ENCODE results near the gene PRDM16. TPM values are rescaled to one million over a fixed set of nuclear protein-coding genes. Genes with fewer than 3 reads are reported as not detected.

The PRDM16 gene
- total and polyA plus RNA-seq, 2 experiments from 2014 or later: 0.14 to 0.16 TPM

DNA sequence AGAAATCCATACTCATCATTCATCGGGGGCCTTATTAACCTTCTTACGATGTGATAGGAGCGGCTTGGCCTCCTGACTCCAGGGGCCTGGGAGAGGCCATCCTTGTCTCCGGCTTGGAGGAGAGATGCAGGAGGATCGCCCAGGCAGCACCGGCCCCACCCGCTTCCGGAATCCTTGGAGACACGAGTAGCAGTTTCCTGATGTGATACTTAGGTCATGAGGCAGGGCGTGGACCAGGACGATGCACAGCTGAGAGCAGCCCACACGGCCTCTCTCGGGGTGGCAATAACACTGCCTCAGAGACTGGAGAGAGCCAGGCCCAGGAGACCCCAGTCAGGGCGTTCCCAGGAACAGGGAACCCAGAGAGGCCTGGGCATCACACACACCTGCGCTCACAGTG lies 221.9 kb downstream of the PRDM16 start (continued):
- TF ChIP-seq, protein P1, sequence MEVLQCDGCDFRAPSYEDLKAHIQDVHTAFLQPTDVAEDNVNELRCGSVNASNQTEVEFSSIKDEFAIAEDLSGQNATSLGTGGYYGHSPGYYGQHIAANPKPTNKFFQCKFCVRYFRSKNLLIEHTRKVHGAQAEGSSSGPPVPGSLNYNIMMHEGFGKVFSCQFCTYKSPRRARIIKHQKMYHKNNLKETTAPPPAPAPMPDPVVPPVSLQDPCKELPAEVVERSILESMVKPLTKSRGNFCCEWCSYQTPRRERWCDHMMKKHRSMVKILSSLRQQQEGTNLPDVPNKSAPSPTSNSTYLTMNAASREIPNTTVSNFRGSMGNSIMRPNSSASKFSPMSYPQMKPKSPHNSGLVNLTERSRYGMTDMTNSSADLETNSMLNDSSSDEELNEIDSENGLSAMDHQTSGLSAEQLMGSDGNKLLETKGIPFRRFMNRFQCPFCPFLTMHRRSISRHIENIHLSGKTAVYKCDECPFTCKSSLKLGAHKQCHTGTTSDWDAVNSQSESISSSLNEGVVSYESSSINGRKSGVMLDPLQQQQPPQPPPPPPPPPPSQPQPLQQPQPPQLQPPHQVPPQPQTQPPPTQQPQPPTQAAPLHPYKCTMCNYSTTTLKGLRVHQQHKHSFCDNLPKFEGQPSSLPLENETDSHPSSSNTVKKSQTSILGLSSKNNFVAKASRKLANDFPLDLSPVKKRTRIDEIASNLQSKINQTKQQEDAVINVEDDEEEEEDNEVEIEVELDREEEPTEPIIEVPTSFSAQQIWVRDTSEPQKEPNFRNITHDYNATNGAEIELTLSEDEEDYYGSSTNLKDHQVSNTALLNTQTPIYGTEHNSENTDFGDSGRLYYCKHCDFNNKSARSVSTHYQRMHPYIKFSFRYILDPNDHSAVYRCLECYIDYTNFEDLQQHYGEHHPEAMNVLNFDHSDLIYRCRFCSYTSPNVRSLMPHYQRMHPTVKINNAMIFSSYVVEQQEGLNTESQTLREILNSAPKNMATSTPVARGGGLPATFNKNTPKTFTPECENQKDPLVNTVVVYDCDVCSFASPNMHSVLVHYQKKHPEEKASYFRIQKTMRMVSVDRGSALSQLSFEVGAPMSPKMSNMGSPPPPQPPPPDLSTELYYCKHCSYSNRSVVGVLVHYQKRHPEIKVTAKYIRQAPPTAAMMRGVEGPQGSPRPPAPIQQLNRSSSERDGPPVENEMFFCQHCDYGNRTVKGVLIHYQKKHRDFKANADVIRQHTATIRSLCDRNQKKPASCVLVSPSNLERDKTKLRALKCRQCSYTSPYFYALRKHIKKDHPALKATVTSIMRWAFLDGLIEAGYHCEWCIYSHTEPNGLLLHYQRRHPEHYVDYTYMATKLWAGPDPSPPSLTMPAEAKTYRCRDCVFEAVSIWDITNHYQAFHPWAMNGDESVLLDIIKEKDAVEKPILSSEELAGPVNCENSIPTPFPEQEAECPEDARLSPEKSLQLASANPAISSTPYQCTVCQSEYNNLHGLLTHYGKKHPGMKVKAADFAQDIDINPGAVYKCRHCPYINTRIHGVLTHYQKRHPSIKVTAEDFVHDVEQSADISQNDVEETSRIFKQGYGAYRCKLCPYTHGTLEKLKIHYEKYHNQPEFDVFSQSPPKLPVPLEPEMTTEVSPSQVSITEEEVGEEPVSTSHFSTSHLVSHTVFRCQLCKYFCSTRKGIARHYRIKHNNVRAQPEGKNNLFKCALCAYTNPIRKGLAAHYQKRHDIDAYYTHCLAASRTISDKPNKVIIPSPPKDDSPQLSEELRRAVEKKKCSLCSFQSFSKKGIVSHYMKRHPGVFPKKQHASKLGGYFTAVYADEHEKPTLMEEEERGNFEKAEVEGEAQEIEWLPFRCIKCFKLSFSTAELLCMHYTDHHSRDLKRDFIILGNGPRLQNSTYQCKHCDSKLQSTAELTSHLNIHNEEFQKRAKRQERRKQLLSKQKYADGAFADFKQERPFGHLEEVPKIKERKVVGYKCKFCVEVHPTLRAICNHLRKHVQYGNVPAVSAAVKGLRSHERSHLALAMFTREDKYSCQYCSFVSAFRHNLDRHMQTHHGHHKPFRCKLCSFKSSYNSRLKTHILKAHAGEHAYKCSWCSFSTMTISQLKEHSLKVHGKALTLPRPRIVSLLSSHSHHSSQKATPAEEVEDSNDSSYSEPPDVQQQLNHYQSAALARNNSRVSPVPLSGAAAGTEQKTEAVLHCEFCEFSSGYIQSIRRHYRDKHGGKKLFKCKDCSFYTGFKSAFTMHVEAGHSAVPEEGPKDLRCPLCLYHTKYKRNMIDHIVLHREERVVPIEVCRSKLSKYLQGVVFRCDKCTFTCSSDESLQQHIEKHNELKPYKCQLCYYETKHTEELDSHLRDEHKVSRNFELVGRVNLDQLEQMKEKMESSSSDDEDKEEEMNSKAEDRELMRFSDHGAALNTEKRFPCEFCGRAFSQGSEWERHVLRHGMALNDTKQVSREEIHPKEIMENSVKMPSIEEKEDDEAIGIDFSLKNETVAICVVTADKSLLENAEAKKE (CRISPR knock-in tag; IDR thresholded peaks at IDR 0.05): no peak
- TF ChIP-seq EZH2 (IDR thresholded peaks at IDR 0.05; ENCODE audit: low read depth, unreplicated experiment) (no peak), POLR2AphosphoS5 (IDR thresholded peaks at IDR 0.05; ENCODE audit: low read depth) (no peak), ZNF114 (CRISPR knock-in tag; IDR thresholded peaks at IDR 0.05) (no peak), ZNF331 (CRISPR knock-in tag; IDR thresholded peaks at IDR 0.05; ENCODE audit: low read depth) (no peak), EZH2phosphoT487 (IDR thresholded peaks at IDR 0.05; ENCODE audit: unreplicated experiment) (no peak), STAT1 (IDR thresholded peaks at IDR 0.05; ENCODE audit: unreplicated experiment) (no peak)
- TF ChIP-seq, protein P2, sequence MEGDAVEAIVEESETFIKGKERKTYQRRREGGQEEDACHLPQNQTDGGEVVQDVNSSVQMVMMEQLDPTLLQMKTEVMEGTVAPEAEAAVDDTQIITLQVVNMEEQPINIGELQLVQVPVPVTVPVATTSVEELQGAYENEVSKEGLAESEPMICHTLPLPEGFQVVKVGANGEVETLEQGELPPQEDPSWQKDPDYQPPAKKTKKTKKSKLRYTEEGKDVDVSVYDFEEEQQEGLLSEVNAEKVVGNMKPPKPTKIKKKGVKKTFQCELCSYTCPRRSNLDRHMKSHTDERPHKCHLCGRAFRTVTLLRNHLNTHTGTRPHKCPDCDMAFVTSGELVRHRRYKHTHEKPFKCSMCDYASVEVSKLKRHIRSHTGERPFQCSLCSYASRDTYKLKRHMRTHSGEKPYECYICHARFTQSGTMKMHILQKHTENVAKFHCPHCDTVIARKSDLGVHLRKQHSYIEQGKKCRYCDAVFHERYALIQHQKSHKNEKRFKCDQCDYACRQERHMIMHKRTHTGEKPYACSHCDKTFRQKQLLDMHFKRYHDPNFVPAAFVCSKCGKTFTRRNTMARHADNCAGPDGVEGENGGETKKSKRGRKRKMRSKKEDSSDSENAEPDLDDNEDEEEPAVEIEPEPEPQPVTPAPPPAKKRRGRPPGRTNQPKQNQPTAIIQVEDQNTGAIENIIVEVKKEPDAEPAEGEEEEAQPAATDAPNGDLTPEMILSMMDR (conservative IDR thresholded peaks at IDR 0.05; ENCODE audit: low read depth in 2 of 2): no peak
- TF ChIP-seq, protein P3, sequence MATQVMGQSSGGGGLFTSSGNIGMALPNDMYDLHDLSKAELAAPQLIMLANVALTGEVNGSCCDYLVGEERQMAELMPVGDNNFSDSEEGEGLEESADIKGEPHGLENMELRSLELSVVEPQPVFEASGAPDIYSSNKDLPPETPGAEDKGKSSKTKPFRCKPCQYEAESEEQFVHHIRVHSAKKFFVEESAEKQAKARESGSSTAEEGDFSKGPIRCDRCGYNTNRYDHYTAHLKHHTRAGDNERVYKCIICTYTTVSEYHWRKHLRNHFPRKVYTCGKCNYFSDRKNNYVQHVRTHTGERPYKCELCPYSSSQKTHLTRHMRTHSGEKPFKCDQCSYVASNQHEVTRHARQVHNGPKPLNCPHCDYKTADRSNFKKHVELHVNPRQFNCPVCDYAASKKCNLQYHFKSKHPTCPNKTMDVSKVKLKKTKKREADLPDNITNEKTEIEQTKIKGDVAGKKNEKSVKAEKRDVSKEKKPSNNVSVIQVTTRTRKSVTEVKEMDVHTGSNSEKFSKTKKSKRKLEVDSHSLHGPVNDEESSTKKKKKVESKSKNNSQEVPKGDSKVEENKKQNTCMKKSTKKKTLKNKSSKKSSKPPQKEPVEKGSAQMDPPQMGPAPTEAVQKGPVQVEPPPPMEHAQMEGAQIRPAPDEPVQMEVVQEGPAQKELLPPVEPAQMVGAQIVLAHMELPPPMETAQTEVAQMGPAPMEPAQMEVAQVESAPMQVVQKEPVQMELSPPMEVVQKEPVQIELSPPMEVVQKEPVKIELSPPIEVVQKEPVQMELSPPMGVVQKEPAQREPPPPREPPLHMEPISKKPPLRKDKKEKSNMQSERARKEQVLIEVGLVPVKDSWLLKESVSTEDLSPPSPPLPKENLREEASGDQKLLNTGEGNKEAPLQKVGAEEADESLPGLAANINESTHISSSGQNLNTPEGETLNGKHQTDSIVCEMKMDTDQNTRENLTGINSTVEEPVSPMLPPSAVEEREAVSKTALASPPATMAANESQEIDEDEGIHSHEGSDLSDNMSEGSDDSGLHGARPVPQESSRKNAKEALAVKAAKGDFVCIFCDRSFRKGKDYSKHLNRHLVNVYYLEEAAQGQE (IDR thresholded peaks at IDR 0.05; ENCODE audit: unreplicated experiment): no peak

Data from GM23338 (cell line).